GM21367 (cell line): ENCODE results near the gene RFT1.
"Not testable (repeated sequence)": the region's sequence is repeated elsewhere in the genome, so short reads cannot be mapped to it uniquely, and the experiment has no call there.

Source experiments
- ATAC-seq: cut with Tn5 transposase; IDR thresholded peaks from one replicate; pipeline ENCODE4 v1.9.1; 2021; ENCODE audit not compliant: unreplicated experiment

RFT1 gene

GRCh38 chr3:53072653-53073552 is 57.3 kb downstream of the RFT1 start:
- peak; percentile 79 for ATAC-seq

DNA sequence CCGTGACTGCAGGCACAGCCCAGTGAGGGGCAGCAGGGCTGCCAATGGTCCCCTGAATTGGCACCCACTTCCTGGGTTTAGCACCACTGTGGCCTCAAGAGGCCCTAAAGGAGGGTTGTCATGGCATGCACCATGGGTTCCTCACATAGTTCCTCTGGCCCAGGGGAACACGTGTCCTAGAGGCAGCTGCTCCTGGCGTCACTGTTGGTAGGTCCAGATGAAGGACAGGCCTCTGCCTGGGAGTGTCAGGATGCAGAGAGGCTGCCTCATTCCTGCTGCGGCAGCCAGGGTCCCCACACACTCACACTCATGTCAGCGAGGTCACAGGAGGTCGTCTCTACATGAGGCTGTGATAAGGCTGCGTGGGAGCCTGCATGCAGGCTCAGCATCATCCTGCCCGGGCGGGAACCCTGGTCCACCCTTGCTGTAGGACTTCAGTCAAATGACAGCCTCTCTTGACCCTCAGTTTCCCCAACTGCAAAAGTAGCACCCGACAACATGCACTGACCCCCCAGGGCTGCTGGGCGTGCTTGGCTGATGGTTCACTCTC is 58.3 kb downstream of the RFT1 start:
- no peak for ATAC-seq

- ATAC-seq, result no peak
Observed at GRCh38 chr3:53069422-53070068, 60.7 kb downstream of the RFT1 start.

DNA sequence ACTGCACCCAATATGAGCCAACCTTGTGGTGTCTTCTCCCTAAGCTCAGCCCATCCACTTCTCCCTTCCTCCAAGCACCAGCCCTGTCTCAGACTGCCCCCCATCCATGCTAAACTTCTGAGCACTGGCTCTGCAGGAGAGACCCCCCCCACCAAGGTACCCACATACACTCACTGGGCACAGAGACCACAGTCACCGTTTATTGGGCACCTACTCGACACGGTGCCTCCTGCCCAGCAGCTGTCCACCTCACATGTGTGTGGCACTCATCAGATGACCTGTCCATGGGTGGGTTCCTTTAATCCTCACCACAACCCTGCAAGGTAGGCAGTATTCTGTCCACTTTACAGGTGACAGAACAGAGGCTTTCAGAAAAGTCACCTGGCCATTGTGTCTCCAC is 62.1 kb downstream of the RFT1 start:
- ATAC-seq, result no peak

- no peak for ATAC-seq
Observed at GRCh38 chr3:53067567-53067966, 62.7 kb downstream of the RFT1 start.

DNA sequence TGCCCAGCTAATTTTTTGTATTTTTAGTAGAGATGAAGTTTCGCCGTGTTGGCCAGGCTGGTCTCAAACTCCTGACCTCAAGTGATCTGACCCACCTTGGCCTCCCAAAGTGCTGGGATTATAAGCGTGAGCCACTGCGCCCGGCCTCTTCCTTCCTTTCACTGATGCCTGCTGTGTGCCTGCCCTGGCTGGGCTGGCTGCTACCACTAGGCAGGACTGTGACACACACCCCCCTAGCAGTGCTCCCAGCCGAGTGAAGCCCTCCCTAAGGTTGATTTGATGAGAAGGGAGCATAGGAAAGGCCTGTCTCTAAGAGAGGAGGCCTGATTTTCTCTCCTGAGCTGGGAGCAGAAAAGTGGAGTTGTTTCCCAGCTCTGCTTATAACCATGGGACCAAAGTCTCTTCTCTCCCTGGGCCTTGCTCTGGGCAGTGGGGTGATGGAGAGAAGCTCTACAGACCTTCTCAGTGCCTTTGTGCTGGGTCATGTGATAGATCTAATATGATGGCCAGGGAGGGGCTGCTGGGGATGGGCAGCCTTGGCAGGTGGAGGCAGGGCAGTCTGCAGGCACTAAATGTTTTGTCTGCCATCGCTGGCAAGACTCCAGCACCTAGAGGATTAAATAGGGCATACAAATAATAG is 64.3 kb downstream of the RFT1 start:
- no peak for ATAC-seq

GRCh38 chr3:53062905-53063304 is 67.3 kb downstream of the RFT1 start:
- ATAC-seq, result no peak

GRCh38 chr3:53056442-53056841 is 73.8 kb downstream of the RFT1 start:
- no peak for ATAC-seq

DNA sequence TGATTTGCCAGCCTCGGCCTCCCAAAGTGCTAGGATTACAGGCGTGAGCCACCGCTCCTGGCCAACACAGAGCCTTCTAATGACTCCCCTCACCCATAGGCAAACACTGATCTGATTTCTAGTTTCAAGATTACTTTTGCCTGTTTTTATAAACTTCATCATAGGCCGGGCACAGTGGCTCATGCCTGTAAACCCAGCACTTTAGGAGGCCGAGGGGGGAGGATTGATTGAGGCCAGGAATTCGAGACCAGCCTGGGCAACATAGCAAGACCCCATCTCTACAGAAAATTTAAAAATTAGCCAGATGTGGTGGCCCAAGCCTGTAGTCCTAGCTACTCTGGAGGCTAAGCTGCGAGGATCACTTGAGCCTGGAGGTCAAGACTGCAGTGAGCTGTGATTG is 76.0 kb downstream of the RFT1 start:
- not testable (repeated sequence) for ATAC-seq

GRCh38 chr3:53051929-53052328 is 78.3 kb downstream of the RFT1 start:
- no peak for ATAC-seq

DNA sequence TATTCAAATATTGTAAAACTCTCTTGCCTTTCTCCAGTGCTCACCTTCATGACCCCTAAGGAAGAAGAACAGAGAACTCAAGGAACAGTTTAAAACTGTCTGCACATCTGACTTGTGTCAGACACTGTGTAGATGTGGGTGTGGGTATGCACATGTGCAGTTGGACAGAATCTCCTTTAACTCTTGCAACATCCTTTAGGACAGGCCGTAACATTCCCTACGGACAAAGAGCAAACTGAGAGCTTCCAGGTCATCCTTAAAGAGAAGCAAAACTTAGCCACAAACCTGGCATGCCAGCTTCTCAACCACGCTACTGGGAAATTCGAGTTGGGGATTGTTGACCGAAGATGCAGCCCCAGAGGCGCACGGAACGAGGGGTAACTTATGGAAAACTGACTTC is 80.2 kb downstream of the RFT1 start:
- ATAC-seq, result no peak

GRCh38 chr3:53046171-53047170 is 83.8 kb downstream of the RFT1 start:
- peak; percentile 40 for ATAC-seq

- peak; percentile 34 for ATAC-seq
Observed at GRCh38 chr3:53045518-53046170, 84.6 kb downstream of the RFT1 start, which contains the start of gene SFMBT1. Gene SFMBT1, minus strand, starts transcription at chr3:53046073. Its CDS starts 76,945 bp downstream, at chr3:52969128.

- peak; percentile 33 for ATAC-seq
Observed at GRCh38 chr3:53044711-53045517, 85.3 kb downstream of the RFT1 start.

GRCh38 chr3:53044371-53044710 is 85.9 kb downstream of the RFT1 start:
- ATAC-seq, result no peak

DNA sequence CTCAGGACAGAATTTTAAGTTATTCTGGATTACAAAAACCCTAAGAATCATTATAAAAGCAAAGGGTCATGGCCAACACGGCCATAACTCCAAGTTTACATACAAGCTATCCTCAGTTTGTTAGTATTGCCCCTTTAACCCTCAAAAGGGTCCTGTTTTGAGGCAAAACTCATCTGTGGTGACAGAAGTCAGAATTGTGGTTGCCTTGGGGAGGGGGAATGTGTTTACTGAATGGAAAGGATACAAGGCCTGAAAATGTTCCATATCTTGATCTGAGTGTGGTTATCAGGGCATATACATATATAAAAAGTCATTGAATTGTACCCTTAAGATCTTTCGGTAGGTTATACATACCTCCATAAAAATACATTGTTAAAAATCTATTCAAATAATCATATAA is 86.5 kb downstream of the RFT1 start:
- ATAC-seq, result no peak

- ATAC-seq, result no peak
Observed at GRCh38 chr3:53042651-53043050, 87.6 kb downstream of the RFT1 start.

DNA sequence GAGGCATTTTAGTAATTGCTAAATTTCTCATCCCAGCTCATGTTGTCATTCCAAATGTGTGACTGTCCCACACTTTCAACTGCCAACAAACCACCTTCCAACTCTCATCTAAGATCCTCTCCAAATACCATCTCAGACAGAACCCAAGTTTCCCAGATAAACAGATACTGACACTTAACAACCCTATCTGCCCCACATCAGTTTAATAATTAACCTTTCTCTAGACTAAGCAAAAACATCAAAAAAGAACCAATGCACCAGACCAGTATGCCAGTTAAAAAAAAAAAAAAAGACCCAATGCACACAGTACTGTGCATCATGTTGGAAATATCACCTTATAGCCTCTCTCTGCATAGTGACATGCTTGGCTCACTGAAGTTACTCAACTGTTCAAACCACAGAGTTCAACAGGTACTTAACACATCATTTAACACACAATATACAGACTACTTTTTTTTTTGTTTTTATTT is 89.8 kb downstream of the RFT1 start:
- ATAC-seq, result no peak

GRCh38 chr3:53039376-53039752 is 90.9 kb downstream of the RFT1 start:
- ATAC-seq, result no peak
